ENCODE data around the gene NECTIN1. TPM values are rescaled to one million over a fixed set of nuclear protein-coding genes. Genes with fewer than 3 reads are reported as not detected.
A peak's percentile ranks its signal among the peaks of the same experiment; 100 is the strongest.

NECTIN1 gene
- total and polyA plus RNA-seq, 2 experiments from 2014 or later, result 3.6 to 7.4 TPM

DNA sequence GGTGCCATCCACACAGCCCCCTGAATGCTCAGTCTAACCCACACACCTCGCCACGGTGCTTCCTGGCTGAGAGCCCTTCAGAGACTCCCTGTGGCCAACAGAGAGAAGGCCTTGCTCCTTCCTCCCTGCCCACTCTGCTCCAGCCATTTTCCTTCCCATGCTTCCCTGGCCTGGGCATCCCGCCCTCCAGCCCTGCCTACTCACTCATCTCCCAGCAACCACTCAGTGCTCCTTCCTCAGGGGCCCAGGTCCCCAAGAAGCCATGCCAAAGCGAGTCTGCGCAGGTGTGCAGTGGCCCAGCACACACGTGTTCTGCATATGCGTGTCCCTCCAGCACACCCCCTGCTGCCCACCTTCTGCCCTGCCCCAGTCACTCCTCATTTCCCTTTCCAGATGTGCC lies 56.4 kb downstream of the NECTIN1 start:
- no peaks in the 10 kb centered on the region for H3K9me2 ChIP-seq (replicated peaks; ENCODE audit: insufficient read depth)
- H3K79me2 ChIP-seq, result no peaks in the 10 kb centered on the region
- no peak for DNase-seq (ENCODE audit: low spot score)
- no peak overlapping the region for H2AFZ ChIP-seq
- TF ChIP-seq EZH2 (IDR thresholded peaks at IDR 0.05; ENCODE audit: borderline replicate concordance) (no peak), EZH2phosphoT487 (IDR thresholded peaks at IDR 0.05; ENCODE audit: low read depth, severe bottlenecking, unreplicated experiment) (no peak), CTCF (IDR thresholded peaks at IDR 0.05; ENCODE audit: poor library complexity) (no peak)
- 97% methylated on average over 7 of the region's 7 CpGs for WGBS (ENCODE audit: low lambda C conversion rate, missing lambda C conversion rate)
- no peak overlapping the region for H3K4me2 ChIP-seq
- H3K9me3 ChIP-seq (ENCODE audit: low read depth), result no peaks in the 10 kb centered on the region
- no peaks in the 10 kb centered on the region for H3K27me3 ChIP-seq
- no peaks in the 10 kb centered on the region for H4K20me1 ChIP-seq (ENCODE audit: insufficient read depth, poor library complexity, severe bottlenecking)
- no peaks in the 10 kb centered on the region for H3K36me3 ChIP-seq (replicated peaks; ENCODE audit: insufficient read depth, low read depth)
- H3K4me3 ChIP-seq, result no peak overlapping the region
- no peak overlapping the region for H3K27ac ChIP-seq
- H3K4me1 ChIP-seq (ENCODE audit: insufficient read depth), result peaks cover 12% of the 10 kb centered on the region

GRCh38 chr11:119671561-119672015 lies 57.4 kb downstream of the NECTIN1 start:
- Histone ChIP-seq H4K20me1 (ENCODE audit: insufficient read depth, poor library complexity, severe bottlenecking) (no peaks in the 10 kb centered on the region), H3K4me3 (no peak overlapping the region), H3K36me3 (replicated peaks; ENCODE audit: insufficient read depth, low read depth) (no peaks in the 10 kb centered on the region), H3K9me2 (replicated peaks; ENCODE audit: insufficient read depth) (no peaks in the 10 kb centered on the region), H3K4me2 (peak overlapping the region; percentile 45), H3K27me3 (no peaks in the 10 kb centered on the region), H2AFZ (no peak overlapping the region), H3K27ac (peak overlapping the region; percentile 37), H3K79me2 (no peaks in the 10 kb centered on the region), H3K9me3 (ENCODE audit: low read depth) (no peaks in the 10 kb centered on the region), H3K4me1 (ENCODE audit: insufficient read depth) (peaks cover 12% of the 10 kb centered on the region)
- DNase-seq (ENCODE audit: low spot score), result no peak
- TF ChIP-seq CTCF (IDR thresholded peaks at IDR 0.05; ENCODE audit: poor library complexity), result no peak
- TF ChIP-seq EZH2 (IDR thresholded peaks at IDR 0.05; ENCODE audit: borderline replicate concordance), result no peak
- TF ChIP-seq EZH2phosphoT487 (IDR thresholded peaks at IDR 0.05; ENCODE audit: low read depth, severe bottlenecking, unreplicated experiment), result no peak
- 77% methylated on average over 12 of the region's 12 CpGs for WGBS (ENCODE audit: low lambda C conversion rate, missing lambda C conversion rate)

- Histone ChIP-seq H3K4me1 (ENCODE audit: insufficient read depth) (peaks cover 12% of the 10 kb centered on the region), H3K9me3 (ENCODE audit: low read depth) (no peaks in the 10 kb centered on the region), H3K27me3 (no peaks in the 10 kb centered on the region), H3K27ac (peak overlapping the region; percentile 37), H3K79me2 (no peaks in the 10 kb centered on the region), H3K9me2 (replicated peaks; ENCODE audit: insufficient read depth) (no peaks in the 10 kb centered on the region), H3K4me2 (peak overlapping the region; percentile 45), H3K36me3 (replicated peaks; ENCODE audit: insufficient read depth, low read depth) (no peaks in the 10 kb centered on the region), H2AFZ (no peak overlapping the region), H3K4me3 (no peak overlapping the region), H4K20me1 (ENCODE audit: insufficient read depth, poor library complexity, severe bottlenecking) (no peaks in the 10 kb centered on the region)
- TF ChIP-seq EZH2 (IDR thresholded peaks at IDR 0.05; ENCODE audit: borderline replicate concordance), result no peak
- TF ChIP-seq EZH2phosphoT487 (IDR thresholded peaks at IDR 0.05; ENCODE audit: low read depth, severe bottlenecking, unreplicated experiment), result no peak
- no peak for TF ChIP-seq CTCF (IDR thresholded peaks at IDR 0.05; ENCODE audit: poor library complexity)
- DNase-seq (ENCODE audit: low spot score), result peak; percentile 69
- WGBS (ENCODE audit: low lambda C conversion rate, missing lambda C conversion rate), result 63% methylated on average over 5 of the region's 5 CpGs
Observed at GRCh38 chr11:119671051-119671450, 57.9 kb downstream of the NECTIN1 start.

DNA sequence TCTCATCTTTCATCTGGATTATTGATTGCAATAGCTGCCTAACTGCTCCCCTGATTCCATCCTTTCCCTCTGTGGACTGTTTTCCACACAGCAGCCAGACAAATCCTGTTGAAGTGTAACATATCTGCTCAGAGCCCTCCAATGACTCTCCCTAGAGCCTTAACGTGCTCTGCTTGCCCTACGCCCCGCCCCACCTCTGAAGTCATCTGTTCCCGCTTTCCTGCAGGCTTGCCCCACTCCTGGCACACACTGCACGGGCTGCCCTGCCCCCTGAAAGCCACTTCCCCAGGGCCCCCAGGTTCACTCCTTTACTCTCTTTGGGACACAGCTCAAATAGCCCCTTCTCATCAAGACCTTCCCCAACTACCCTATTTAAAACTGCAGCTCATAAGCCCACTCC lies 59.5 kb downstream of the NECTIN1 start:
- Histone ChIP-seq H3K4me2 (no peak overlapping the region), H3K79me2 (no peaks in the 10 kb centered on the region), H4K20me1 (ENCODE audit: insufficient read depth, poor library complexity, severe bottlenecking) (no peaks in the 10 kb centered on the region), H3K27me3 (no peaks in the 10 kb centered on the region), H3K4me1 (ENCODE audit: insufficient read depth) (peaks cover 14% of the 10 kb centered on the region), H3K9me2 (replicated peaks; ENCODE audit: insufficient read depth) (no peaks in the 10 kb centered on the region), H3K36me3 (replicated peaks; ENCODE audit: insufficient read depth, low read depth) (no peaks in the 10 kb centered on the region), H3K27ac (no peak overlapping the region), H3K4me3 (no peak overlapping the region), H3K9me3 (ENCODE audit: low read depth) (no peaks in the 10 kb centered on the region), H2AFZ (no peak overlapping the region)
- TF ChIP-seq CTCF (IDR thresholded peaks at IDR 0.05; ENCODE audit: poor library complexity) (no peak), EZH2phosphoT487 (IDR thresholded peaks at IDR 0.05; ENCODE audit: low read depth, severe bottlenecking, unreplicated experiment) (no peak), EZH2 (IDR thresholded peaks at IDR 0.05; ENCODE audit: borderline replicate concordance) (no peak)
- WGBS (ENCODE audit: low lambda C conversion rate, missing lambda C conversion rate), result 78% methylated on average over 5 of the region's 5 CpGs
- DNase-seq (ENCODE audit: low spot score), result no peak
